ENCODE data around the gene XAGE1B.
"Not testable (repeated sequence)": the region's sequence is repeated elsewhere in the genome, so short reads cannot be mapped to it uniquely, and the experiment has no call there.

- TF ChIP-seq EZH2 (IDR thresholded peaks at IDR 0.05; ENCODE audit: borderline replicate concordance, low read depth, low read length, severe bottlenecking); CTCF (IDR thresholded peaks at IDR 0.05; ENCODE audit: borderline replicate concordance, extremely low read depth, low read length, poor library complexity, severe bottlenecking): not testable (repeated sequence)
Observed at GRCh38 chrX:52495545-52496418, 21.1 kb downstream of the XAGE1B start, which contains the start of gene XAGE1A.
